NK-92 (cell line): ENCODE measurements around the gene TGIF2LX.
"Not testable (repeated sequence)": the region's sequence is repeated elsewhere in the genome, so short reads cannot be mapped to it uniquely, and the experiment has no call there.

ENCODE experiments used
- DNase-seq: peaks from one replicate; lab custom pipeline; 2025; ENCODE audit not compliant: unreplicated experiment; lab: John Stamatoyannopoulos, UW

TGIF2LX gene

DNA sequence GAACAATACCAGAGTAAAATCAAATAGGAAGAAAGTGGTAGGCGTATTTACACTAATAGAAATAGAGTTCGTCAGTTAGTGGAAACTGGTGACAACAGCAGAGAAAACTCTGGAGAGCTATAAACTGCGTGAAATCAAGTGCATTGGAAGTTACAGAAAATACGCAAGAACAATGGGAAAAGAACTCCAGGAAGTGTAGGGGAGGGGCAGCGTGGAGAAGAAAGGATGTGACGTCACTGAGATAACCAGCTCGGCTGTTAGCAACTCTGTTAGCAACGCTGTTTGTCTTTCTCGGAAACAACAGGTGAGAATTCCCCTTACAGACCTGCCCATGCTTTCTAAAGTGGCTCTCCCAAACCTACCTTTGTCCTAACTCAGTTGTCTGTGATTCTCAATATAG lies at the start of gene TGIF2LX:
Gene TGIF2LX (plus strand): TSS at position 244 of the 400 bp plus-strand sequence. CDS start 178 bp downstream, outside the sequence.
- not testable (repeated sequence) for DNase-seq

DNA sequence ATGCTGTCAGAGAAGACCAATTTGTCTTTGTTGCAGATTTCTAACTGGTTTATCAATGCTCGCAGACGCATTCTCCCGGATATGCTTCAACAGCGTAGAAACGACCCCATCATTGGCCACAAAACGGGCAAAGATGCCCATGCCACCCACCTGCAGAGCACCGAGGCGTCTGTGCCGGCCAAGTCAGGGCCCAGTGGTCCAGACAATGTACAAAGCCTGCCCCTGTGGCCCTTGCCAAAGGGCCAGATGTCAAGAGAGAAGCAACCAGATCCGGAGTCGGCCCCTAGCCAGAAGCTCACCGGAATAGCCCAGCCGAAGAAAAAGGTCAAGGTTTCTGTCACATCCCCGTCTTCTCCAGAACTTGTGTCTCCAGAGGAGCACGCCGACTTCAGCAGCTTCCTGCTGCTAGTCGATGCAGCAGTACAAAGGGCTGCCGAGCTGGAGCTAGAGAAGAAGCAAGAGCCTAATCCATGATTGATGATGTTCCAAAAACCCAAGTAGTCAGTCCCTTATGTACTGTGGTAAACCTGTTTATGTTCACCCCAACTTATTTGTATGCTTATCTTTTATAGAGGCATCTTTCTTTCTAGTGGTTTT lies 728 bp downstream of the TGIF2LX start:
- not testable (repeated sequence) for DNase-seq

- not testable (repeated sequence) for DNase-seq
Measured at GRCh38 chrX:89943077-89943476, 21.4 kb downstream of the TGIF2LX start.

DNA sequence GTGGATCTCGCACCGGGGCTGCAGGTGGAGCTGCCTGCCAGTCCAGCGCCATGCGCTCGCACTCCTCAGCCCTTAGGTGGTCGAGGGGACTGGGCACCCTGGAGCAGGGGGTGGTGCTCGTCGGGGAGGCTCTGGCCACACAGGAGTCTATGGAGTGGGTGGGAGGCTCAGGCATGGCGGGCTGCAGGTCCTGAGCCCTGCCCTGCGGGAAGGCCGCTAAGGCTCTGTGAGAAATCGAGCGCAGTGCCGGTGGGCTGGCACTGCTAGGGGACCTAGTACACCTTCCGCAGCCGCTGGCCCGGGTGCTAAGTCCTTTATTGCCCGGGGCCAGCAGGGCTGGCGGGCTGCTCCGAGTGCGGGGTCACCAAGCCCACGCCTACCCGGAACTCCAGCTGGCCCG lies 43.9 kb downstream of the TGIF2LX start:
- DNase-seq, result not testable (repeated sequence)
